Urinary bladder (tissue), 4 donors: Measurements from ENCODE around the gene DACT2. TPM values are rescaled to one million over a fixed set of nuclear protein-coding genes. Genes with fewer than 3 reads are reported as not detected.
"Not testable (repeated sequence)": the region's sequence is repeated elsewhere in the genome, so short reads cannot be mapped to it uniquely, and the experiment has no call there.

Experiments
- DNase-seq: peaks from one replicate; pipeline ENCODE4 v3.0.0-alpha.2; 2015; ENCODE audit errors: extremely low spot score
- H3K27ac ChIP-seq: one replicate; pipeline ENCODE4 v1.5.1; 2013; ENCODE audit warnings: low read depth, mild to moderate bottlenecking, moderate library complexity
- H3K36me3 ChIP-seq: one replicate; pipeline ENCODE4 v1.6.1; 2013; ENCODE audit warnings: mild to moderate bottlenecking, moderate library complexity; ENCODE audit not compliant: insufficient read depth
- H3K4me1 ChIP-seq: one replicate; pipeline ENCODE4 v1.6.1; 2013; ENCODE audit warnings: mild to moderate bottlenecking, moderate library complexity; ENCODE audit not compliant: insufficient read depth
- H3K4me3 ChIP-seq: one replicate; pipeline ENCODE4 v1.5.1; 2013; ENCODE audit warnings: low read depth, low read length
- WGBS: extraction: QIAGEN DNeasy Blood & Tissue Kit; methylation state at CpG from one replicate; pipeline ENCODE4 v1.1.7; 2013; 5-methylcytosine and 5-hydroxymethylcytosine counted together
- polyA plus RNA-seq: library from polyadenylated mRNA; stranded (reverse); fragments of 200-250 nt; gene quantifications from one replicate; pipeline ENCODE4 v1.2.3, GENCODE V29; 2013
- total RNA-seq: library from RNA; depleted of rRNA; stranded (reverse); fragments of >200 nt; gene quantifications from one replicate; pipeline ENCODE4 v1.2.3, GENCODE V29; 2014
- donor health status: healthy with polysubstance abuse.
- donor health status: healthy.

DACT2 gene
- total and polyA plus RNA-seq, 2 donors, result 0.60 to 4.0 TPM

- no peak overlapping the region for H3K27ac ChIP-seq
- DNase-seq, result no peak
- H3K4me3 ChIP-seq, result no peak overlapping the region
- 91% methylated on average over 28 of the region's 28 CpGs for WGBS
- H3K4me1 ChIP-seq, result no peaks in the 10 kb centered on the region
- H3K36me3 ChIP-seq, result no peaks in the 10 kb centered on the region
These were observed 19.8 kb downstream of the DACT2 start for GRCh38 chr6:168299541-168300511.

- Histone ChIP-seq H3K4me3 (no peak overlapping the region), H3K36me3 (no peaks in the 10 kb centered on the region), H3K27ac (no peak overlapping the region), H3K4me1 (no peaks in the 10 kb centered on the region)
- 92% methylated on average over 13 of the region's 13 CpGs for WGBS
- DNase-seq, result no peak
These were observed 21.9 kb downstream of the DACT2 start for GRCh38 chr6:168297643-168298042.

- no peaks in the 10 kb centered on the region for H3K4me1 ChIP-seq
- H3K36me3 ChIP-seq, result no peaks in the 10 kb centered on the region
- 82% methylated on average over 7 of the region's 7 CpGs for WGBS
- DNase-seq, result no peak
- no peak overlapping the region for H3K4me3 ChIP-seq
- H3K27ac ChIP-seq, result no peak overlapping the region
These were observed 24.7 kb downstream of the DACT2 start for GRCh38 chr6:168294901-168295300.

- H3K27ac ChIP-seq, result no peak overlapping the region
- no peak for DNase-seq
- no peak overlapping the region for H3K4me3 ChIP-seq
- no peaks in the 10 kb centered on the region for H3K36me3 ChIP-seq
- 81% methylated on average over 26 of the region's 26 CpGs for whole genome bisulfite sequencing
- no peaks in the 10 kb centered on the region for H3K4me1 ChIP-seq
These were observed 25.7 kb downstream of the DACT2 start for GRCh38 chr6:168293636-168294530.

GRCh38 chr6:168292826-168293225, 26.8 kb downstream of the DACT2 start:
- no peak overlapping the region for H3K4me3 ChIP-seq
- H3K27ac ChIP-seq, result no peak overlapping the region
- peak; percentile 73 for DNase-seq
- no peaks in the 10 kb centered on the region for H3K4me1 ChIP-seq
- 31% methylated on average over 4 of the region's 4 CpGs for WGBS
- H3K36me3 ChIP-seq, result no peaks in the 10 kb centered on the region

- 93% methylated on average over 2 of the region's 2 CpGs for WGBS
- no peak overlapping the region for H3K27ac ChIP-seq
- no peak overlapping the region for H3K4me3 ChIP-seq
These were observed 28.1 kb downstream of the DACT2 start for GRCh38 chr6:168291450-168291849.

GRCh38 chr6:168290095-168290494, 29.5 kb downstream of the DACT2 start:
- WGBS, result 90% methylated on average over 1 of the region's 1 CpG
- Histone ChIP-seq H3K27ac (no peak overlapping the region), H3K36me3 (no peaks in the 10 kb centered on the region), H3K4me3 (no peak overlapping the region), H3K4me1 (no peaks in the 10 kb centered on the region)
- DNase-seq, result no peak

More at GRCh38 chr6:168291450-168291849, 28.1 kb downstream of the DACT2 start:
- no peak for DNase-seq
- H3K36me3 ChIP-seq, result no peaks in the 10 kb centered on the region
- H3K4me1 ChIP-seq, result no peaks in the 10 kb centered on the region

- DNase-seq, result no peak
- Histone ChIP-seq H3K4me3 (no peak overlapping the region), H3K4me1 (no peaks in the 10 kb centered on the region), H3K36me3 (no peaks in the 10 kb centered on the region), H3K27ac (no peak overlapping the region)
- WGBS, result 79% methylated on average over 3 of the region's 3 CpGs
These were observed 30.0 kb downstream of the DACT2 start for GRCh38 chr6:168289571-168289962.

- H3K27ac ChIP-seq, result no peak overlapping the region
- WGBS, result 94% methylated on average over 27 of the region's 27 CpGs
- no peak for DNase-seq
These were observed 30.6 kb downstream of the DACT2 start for GRCh38 chr6:168288781-168289570.

GRCh38 chr6:168287460-168287859, 32.1 kb downstream of the DACT2 start:
- not testable (repeated sequence) for H3K4me1 ChIP-seq, H3K36me3 ChIP-seq, H3K27ac ChIP-seq, H3K4me3 ChIP-seq, DNase-seq
- WGBS, result 82% methylated on average over 6 of the region's 6 CpGs

More at GRCh38 chr6:168288781-168289570, 30.6 kb downstream of the DACT2 start:
- Histone ChIP-seq H3K4me3 (no peak overlapping the region), H3K4me1 (no peaks in the 10 kb centered on the region), H3K36me3 (no peaks in the 10 kb centered on the region)

- DNase-seq, H3K4me3 ChIP-seq, H3K4me1 ChIP-seq, H3K27ac ChIP-seq, H3K36me3 ChIP-seq: not testable (repeated sequence)
- 93% methylated on average over 8 of the region's 9 CpGs for WGBS
These were observed 32.7 kb downstream of the DACT2 start for GRCh38 chr6:168286771-168287446.

- 86% methylated on average over 12 of the region's 12 CpGs for WGBS
- DNase-seq, result no peak
- Histone ChIP-seq H3K36me3 (no peaks in the 10 kb centered on the region), H3K4me3 (no peak overlapping the region), H3K4me1 (no peaks in the 10 kb centered on the region), H3K27ac (no peak overlapping the region)
These were observed 33.5 kb downstream of the DACT2 start for GRCh38 chr6:168286116-168286515.
